GM12878 (cell line): ENCODE measurements around the gene LEF1. TPM values are rescaled to one million over a fixed set of nuclear protein-coding genes. Genes with fewer than 3 reads are reported as not detected.

ENCODE experiments used
- ATAC-seq: fragments of 200-7000 bp; cut with Tn5 transposase; 3 replicates; pipeline ENCODE4 v1.9.1; 2020; ENCODE audit warnings: mild to moderate bottlenecking, moderate library complexity
- BruUV-seq: library from RNA; stranded (reverse); fragments of 400-500 nt; replicated peaks from 2 replicates; lab custom pipeline; 2021; lab: Mats Ljungman, UMichigan
- CTCF ChIA-PET: fragments of 300-600 bp; sonication (Branson Sonifier 250); formaldehyde crosslinking; extraction: SDS; loops from one replicate; lab custom pipeline; 2021; ENCODE audit warnings: inconsistent platforms; lab: Yijun Ruan, JAX
- POLR2A ChIA-PET: fragments of 350-600 bp; formaldehyde crosslinking; extraction: SDS; loops from one replicate; lab custom pipeline; 2021; ENCODE audit warnings: inconsistent platforms; lab: Charles Lee
- RAD21 ChIA-PET: fragments of 300-600 bp; sonication (Branson Sonifier 250); formaldehyde crosslinking; loops from one replicate; lab custom pipeline; 2023; ENCODE audit warnings: antibody characterized with exemption; ENCODE audit not compliant: unreplicated experiment; lab: Charles Lee
- SMC1A ChIA-PET: fragments of 300-600 bp; sonication (Branson Sonifier 250); formaldehyde crosslinking; loops from one replicate; lab custom pipeline; 2023; ENCODE audit not compliant: unreplicated experiment, uncharacterized antibody; lab: Charles Lee
- DNase-seq: peaks from one replicate; pipeline ENCODE4 v3.0.0-alpha.2; 2011; ENCODE audit warnings: low read depth, low spot score
- FAIRE-seq: peaks from 3 replicates; lab custom pipeline; 2011; peaks lifted over from hg19 to GRCh38; lab: Jason Lieb, UNC
- H2AFZ ChIP-seq: 2 replicates; pipeline ENCODE4 v1.6.0; 2011; ENCODE audit warnings: low read depth, low read length, control low read depth; ENCODE audit not compliant: control insufficient read depth
- H3K27ac ChIP-seq: 2 replicates; pipeline ENCODE4 v1.5.1; 2011; ENCODE audit warnings: control low read depth; ENCODE audit not compliant: control insufficient read depth, insufficient read depth
- H3K27me3 ChIP-seq, 2 experiments: replicated peaks in 1 of 2; 2 replicates each; pipeline versions ENCODE4 v1.6.0 to v1.6.1; 2011; ENCODE audit warnings: low read length in 1 of 2; ENCODE audit not compliant: control insufficient read depth in 2 of 2, insufficient read depth in 2 of 2
- H3K36me3 ChIP-seq, 2 experiments: 2 replicates each; pipeline ENCODE4 v1.5.1; 2011; ENCODE audit warnings: low read length in 1 of 2; ENCODE audit not compliant: control insufficient read depth in 2 of 2, insufficient read depth in 2 of 2
- H3K4me1 ChIP-seq: 2 replicates; pipeline ENCODE4 v1.6.1; 2011; ENCODE audit warnings: mild to moderate bottlenecking, low read length, moderate library complexity, mixed read lengths; ENCODE audit not compliant: control insufficient read depth, insufficient read depth
- H3K4me2 ChIP-seq: 2 replicates; pipeline ENCODE4 v1.6.0; 2011; ENCODE audit warnings: control low read depth; ENCODE audit not compliant: control insufficient read depth, insufficient read depth
- H3K4me3 ChIP-seq: fragments of 200-600 bp; sonication (generic); 2 replicates; pipeline ENCODE4 v1.5.1; 2016
- H3K79me2 ChIP-seq: 2 replicates; pipeline ENCODE4 v1.6.0; 2011; ENCODE audit warnings: low read length; ENCODE audit not compliant: control insufficient read depth, insufficient read depth
- H3K9ac ChIP-seq: 2 replicates; pipeline ENCODE4 v1.8.0; 2011; ENCODE audit warnings: low read length, control low read depth, mixed read lengths; ENCODE audit not compliant: control insufficient read depth, insufficient read depth
- H3K9me3 ChIP-seq: replicated peaks from 3 replicates; pipeline ENCODE4 v1.5.1; 2011; ENCODE audit warnings: mild to moderate bottlenecking, low read length; ENCODE audit not compliant: control insufficient read depth, insufficient read depth
- H4K20me1 ChIP-seq: 2 replicates; pipeline ENCODE4 v1.6.0; 2011; ENCODE audit not compliant: control insufficient read depth, insufficient read depth
- CHD1 ChIP-seq: IDR thresholded peaks from 2 replicates; pipeline ENCODE4 v1.6.1; 2012; ENCODE audit warnings: low read depth, low read length, improper control_type of control experiment
- PKNOX1 ChIP-seq: fragments of 450-650 bp; IDR thresholded peaks from 2 replicates; pipeline ENCODE4 v1.6.1; 2016; ENCODE audit warnings: mild to moderate bottlenecking
- PRDM15 ChIP-seq: fragments of 450-650 bp; formaldehyde crosslinking; IDR thresholded peaks from 2 replicates; pipeline ENCODE4 v1.4.0; 2020; ENCODE audit warnings: mild to moderate bottlenecking, moderate library complexity
- STAT1 ChIP-seq: fragments of 450-650 bp; conservative IDR thresholded peaks from 2 replicates; pipeline ENCODE4 v1.6.1; 2014; ENCODE audit warnings: antibody characterized with exemption, mild to moderate bottlenecking
- WGBS: methylation state at CpG from one replicate; pipeline ENCODE4 v1.1.6; 2016; ENCODE audit warnings: low lambda C conversion rate; ENCODE audit not compliant: insufficient replicate concordance, insufficient coverage; ENCODE audit errors: missing lambda C conversion rate; 5-methylcytosine and 5-hydroxymethylcytosine counted together
- in situ Hi-C: fragments of 300-500 bp; cut with MboI; formaldehyde crosslinking; loops from 9 replicates; pipeline ENCODE4 v1.14.3; 2018; ENCODE audit warnings: mixed read lengths
- intact Hi-C: fragments of 100-400 bp; cut with micrococcal nuclease; formaldehyde crosslinking; loops from one replicate; pipeline ENCODE4 v1.14.2; 2022; ENCODE audit not compliant: unreplicated experiment
- polyA plus RNA-seq, 11 experiments: library from polyadenylated mRNA; depleted of rRNA in 4 of 11; unstranded in 6 of 11; stranded (reverse) in 5 of 11; fragments of >200 nt; fragmentation: Nextera tagmentation in 4 of 11; fragmentation: Illumina TruSeq in 1 of 11; extraction: Ambion mirVana in 4 of 11; extraction: Trizol in 1 of 11; gene quantifications; 1 replicate in 1 of 11; 2 replicates in 10 of 11; pipeline versions ENCODE4 v1.2.1 to v1.2.3, GENCODE V29; 2011 to 2016; ENCODE audit warnings: inconsistent platforms in 2 of 11, missing spikeins in 2 of 11, low read depth in 1 of 11
- total RNA-seq, 4 experiments: library from RNA; depleted of rRNA in 3 of 4; stranded (reverse); fragments of >200 nt in 3 of 4; fragmentation: Illumina TruSeq in 1 of 4; extraction: Trizol in 1 of 4; gene quantifications; 2 replicates each; pipeline versions ENCODE4 v1.2.1 to v1.2.3, GENCODE V29; 2013 to 2021

Gene LEF1
- total and polyA plus RNA-seq, 10 of the 15 experiments (the other 5 are each of a cell fraction or from before 2014, with no cell fraction given): 10.2 to 38.1 (median 19.5) TPM

GRCh38 chr4:108126806-108127205, 41.9 kb downstream of the LEF1 start:
- Histone ChIP-seq H4K20me1 (no peaks in the 10 kb centered on the region), H3K4me3 (no peak overlapping the region), H3K79me2 (no peaks in the 10 kb centered on the region), H2AFZ (no peak overlapping the region), H3K4me1 (no peaks in the 10 kb centered on the region), H3K36me3 (no peaks in the 10 kb centered on the region), H3K9me3 (no peaks in the 10 kb centered on the region), H3K4me2 (no peak overlapping the region), H3K27me3 (no peaks in the 10 kb centered on the region), H3K27ac (no peak overlapping the region), H3K9ac (no peak overlapping the region)
- FAIRE-seq (no peak), ATAC-seq (no peak), DNase-seq (no peak)
- BruUV-seq: no TSS peak
- in situ Hi-C loops: no loop called here
- intact Hi-C loops: no loop called here
- ChIA-PET POLR2A (no interaction called here), CTCF (interaction anchor here (0.7 kb wide), 1 partner anchor 28 kb away, joined by 4 read pairs; no protein-coding TSS in a partner anchor), RAD21 (no interaction called here), SMC1A (no interaction called here)
- WGBS: 78% methylated on average over 3 of the region's 3 CpGs
- no peak for TF ChIP-seq CHD1
- no peak for TF ChIP-seq STAT1

- Histone ChIP-seq H3K9ac (no peak overlapping the region), H3K9me3 (no peaks in the 10 kb centered on the region), H3K36me3 (no peaks in the 10 kb centered on the region), H3K79me2 (no peaks in the 10 kb centered on the region), H3K4me3 (no peak overlapping the region), H4K20me1 (no peaks in the 10 kb centered on the region), H2AFZ (no peak overlapping the region), H3K4me1 (peaks cover 28% of the 10 kb centered on the region), H3K27me3 (no peaks in the 10 kb centered on the region)
- BruUV-seq: no TSS peak
- DNase-seq (no peak), FAIRE-seq (no peak)
- ChIA-PET POLR2A (interaction anchor here (1.2 kb wide), 2 partner anchors 18 to 68 kb away, joined by 3 to 4 read pairs; no protein-coding TSS in a partner anchor), RAD21 (interaction anchor here (0.9 to 1.8 kb wide), 3 partner anchors 19 to 127 kb away, joined by 3 to 5 read pairs (median 4); no protein-coding TSS in a partner anchor), SMC1A (interaction anchor here (0.9 to 6.4 kb wide), 6 partner anchors 9 to 91 kb away, joined by 3 to 44 read pairs (median 4); no protein-coding TSS in a partner anchor), CTCF (interaction anchor here (0.6 to 1.9 kb wide), 7 partner anchors 8 to 130 kb away, joined by 3 to 8 read pairs (median 3); no protein-coding TSS in a partner anchor)
- intact Hi-C loops (no loop called here), in situ Hi-C loops (no loop called here)
- TF ChIP-seq PKNOX1 (peak; percentile 77; the same call in 1 of the 2 replicates), PRDM15 (no peak)
- TF ChIP-seq, all 136 proteins: peak for 1
- no peak overlapping the region for H3K27ac ChIP-seq
- no peak overlapping the region for H3K4me2 ChIP-seq
- WGBS: 93% methylated on average over 2 of the region's 2 CpGs
- no peak for ATAC-seq
Measured at GRCh38 chr4:108120789-108121188, 47.9 kb downstream of the LEF1 start.
